ENCODE data around the gene CPNE4. TPM values are rescaled to one million over a fixed set of nuclear protein-coding genes. Genes with fewer than 3 reads are reported as not detected.

CPNE4 gene
- total RNA-seq, 1 donor from 2014 or later: not detected

DNA sequence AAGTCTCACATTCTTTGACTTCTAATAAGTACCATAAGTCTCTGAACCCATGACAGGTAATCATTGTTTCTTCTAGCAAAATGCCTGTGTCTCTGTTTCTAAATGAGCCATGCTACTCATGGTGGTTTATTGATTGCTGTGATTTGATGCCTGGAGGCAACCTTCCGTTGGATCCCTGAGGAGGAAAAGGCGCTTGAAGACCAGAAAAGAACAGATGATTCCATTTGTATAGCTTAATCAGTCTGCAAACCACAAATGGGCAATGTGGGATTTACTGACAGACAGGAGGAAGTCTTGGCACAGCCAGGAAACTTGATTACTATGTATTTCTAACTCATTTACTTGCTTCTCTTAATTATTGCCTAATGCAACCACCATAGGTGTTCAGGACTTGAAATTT lies 428.9 kb downstream of the CPNE4 start:
- H3K36me3 Mint-ChIP-seq (ENCODE audit: low read depth): no peaks in the 10 kb centered on the region
- no peak overlapping the region for H3K27ac Mint-ChIP-seq
- peaks cover 6% of the 10 kb centered on the region for H3K27me3 Mint-ChIP-seq
- H3K4me1 Mint-ChIP-seq: no peaks in the 10 kb centered on the region
- no peaks in the 10 kb centered on the region for H3K9me3 Mint-ChIP-seq
- intact Hi-C loops (cut with micrococcal nuclease): no loop called here
- DNase-seq: no peak
- no peak overlapping the region for H3K4me3 Mint-ChIP-seq

GRCh38 chr3:131602011-131602779 lies 432.6 kb downstream of the CPNE4 start:
- Mint-ChIP-seq H3K4me1 (no peaks in the 10 kb centered on the region), H3K27me3 (peaks cover 10% of the 10 kb centered on the region), H3K36me3 (ENCODE audit: low read depth) (no peaks in the 10 kb centered on the region), H3K4me3 (no peak overlapping the region), H3K9me3 (no peaks in the 10 kb centered on the region), H3K27ac (no peak overlapping the region)
- intact Hi-C loops (cut with micrococcal nuclease): no loop called here
- no peak for DNase-seq

DNA sequence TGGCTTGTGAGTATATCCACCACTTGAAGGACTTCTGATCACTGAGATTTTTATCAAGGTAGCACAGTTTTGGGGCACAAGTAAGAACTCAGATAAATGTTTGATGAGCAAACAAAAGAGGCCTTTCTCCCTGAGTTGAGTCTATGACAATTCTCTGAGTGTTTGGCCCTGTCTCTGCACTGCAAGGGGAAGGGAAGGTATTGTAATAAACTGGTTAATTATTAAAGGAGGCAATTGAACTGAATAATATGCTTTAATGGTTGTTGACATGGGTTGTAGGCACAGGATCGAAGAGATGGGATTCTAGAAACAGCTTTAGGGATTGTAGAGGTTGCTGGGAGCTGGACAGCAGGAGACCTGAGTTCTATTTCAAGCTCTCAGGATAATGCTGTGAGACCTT lies 437.0 kb downstream of the CPNE4 start:
- no peak for DNase-seq
- Mint-ChIP-seq H3K27me3 (peaks cover 7% of the 10 kb centered on the region), H3K9me3 (no peaks in the 10 kb centered on the region), H3K4me3 (no peak overlapping the region), H3K27ac (no peak overlapping the region), H3K36me3 (ENCODE audit: low read depth) (no peaks in the 10 kb centered on the region), H3K4me1 (no peaks in the 10 kb centered on the region)
- intact Hi-C loops (cut with micrococcal nuclease): no loop called here

DNA sequence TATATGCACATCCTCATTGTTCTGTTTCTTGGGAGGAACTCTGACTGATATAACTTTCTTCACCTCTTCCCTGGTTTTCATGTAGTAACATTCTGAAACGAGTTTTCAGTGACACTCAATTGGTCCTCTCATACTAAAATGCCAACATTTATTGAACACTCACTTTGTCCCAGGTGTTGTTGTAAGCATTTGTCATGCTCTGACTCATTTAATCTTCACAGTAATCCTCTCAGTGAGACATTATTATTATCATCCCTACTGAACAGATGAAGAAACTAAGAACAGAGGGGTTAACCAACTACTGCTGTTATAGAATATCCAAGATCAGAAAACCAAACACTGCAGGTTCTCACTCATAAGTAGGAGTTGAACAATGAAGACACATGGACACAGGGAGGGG lies 437.9 kb downstream of the CPNE4 start:
- Mint-ChIP-seq H3K27me3 (peaks cover 7% of the 10 kb centered on the region), H3K27ac (no peak overlapping the region), H3K4me1 (no peaks in the 10 kb centered on the region), H3K36me3 (ENCODE audit: low read depth) (no peaks in the 10 kb centered on the region), H3K4me3 (no peak overlapping the region), H3K9me3 (no peaks in the 10 kb centered on the region)
- DNase-seq: no peak
- intact Hi-C loops (cut with micrococcal nuclease): no loop called here

DNA sequence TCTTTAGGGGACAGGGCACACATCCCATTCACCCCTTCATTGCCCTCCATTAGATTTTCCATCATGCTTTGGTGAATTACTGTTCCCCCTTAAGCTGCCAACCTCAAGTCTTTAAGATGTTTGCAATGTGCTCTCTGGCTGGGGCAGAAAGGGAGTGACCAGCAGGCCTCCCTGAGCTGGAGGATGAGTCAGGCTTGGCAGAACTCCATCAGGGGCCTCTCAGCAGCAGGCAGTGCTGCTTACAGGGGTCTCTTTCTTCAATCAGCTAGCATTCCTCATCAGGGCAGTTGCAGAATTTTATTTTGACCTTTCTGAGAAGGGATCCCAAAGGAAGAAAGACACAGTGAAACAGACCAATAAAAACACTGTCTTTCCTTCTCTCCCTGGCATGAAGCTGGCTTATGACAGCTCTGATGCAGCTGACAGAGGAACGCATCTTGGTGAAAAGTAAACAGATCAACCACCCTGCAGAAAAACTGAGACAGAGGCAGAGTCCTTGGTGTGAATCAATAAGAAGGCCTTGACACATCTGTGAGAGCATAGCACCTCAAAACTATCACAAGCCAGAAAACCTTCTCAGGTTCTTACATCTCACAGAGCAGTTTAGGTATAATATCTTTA lies 443.3 kb downstream of the CPNE4 start:
- H3K9me3 Mint-ChIP-seq: no peaks in the 10 kb centered on the region

DNA sequence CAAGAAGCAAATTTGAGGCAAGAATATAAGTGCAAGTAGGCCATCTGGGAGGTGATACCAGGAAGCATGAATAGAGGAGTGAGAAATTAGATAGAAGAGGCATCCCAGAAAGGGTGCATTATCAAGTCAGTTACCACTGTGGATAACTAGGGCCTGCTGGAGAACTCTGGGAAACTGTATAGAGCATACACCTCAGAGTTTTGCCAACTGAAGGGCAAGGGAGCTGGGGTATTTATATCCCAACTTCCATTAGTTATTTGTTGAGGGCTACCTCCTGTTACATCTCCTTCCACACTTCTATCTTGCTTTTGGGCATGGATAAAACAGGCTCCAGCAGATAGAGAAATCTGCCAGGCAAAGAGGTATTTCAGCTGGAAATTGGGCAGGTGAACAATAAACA lies 448.5 kb downstream of the CPNE4 start:
- H3K4me3 Mint-ChIP-seq: no peak overlapping the region
- intact Hi-C loops (cut with micrococcal nuclease): no loop called here
- H3K9me3 Mint-ChIP-seq: no peaks in the 10 kb centered on the region
- H3K27ac Mint-ChIP-seq: no peak overlapping the region
- DNase-seq: no peak
- H3K27me3 Mint-ChIP-seq: peaks cover 7% of the 10 kb centered on the region
- no peaks in the 10 kb centered on the region for H3K36me3 Mint-ChIP-seq (ENCODE audit: low read depth)
- H3K4me1 Mint-ChIP-seq: no peaks in the 10 kb centered on the region

More for the DNA sequence above, 443.3 kb downstream of the CPNE4 start:
- Mint-ChIP-seq H3K27me3 (peaks cover 9% of the 10 kb centered on the region), H3K4me1 (no peaks in the 10 kb centered on the region), H3K27ac (no peak overlapping the region), H3K4me3 (no peak overlapping the region), H3K36me3 (ENCODE audit: low read depth) (no peaks in the 10 kb centered on the region)
- intact Hi-C loops (cut with micrococcal nuclease): no loop called here
- DNase-seq: no peak

GRCh38 chr3:131582438-131582837 lies 452.4 kb downstream of the CPNE4 start:
- peaks cover 7% of the 10 kb centered on the region for H3K27me3 Mint-ChIP-seq
- intact Hi-C loops (cut with micrococcal nuclease): no loop called here
- H3K27ac Mint-ChIP-seq: no peak overlapping the region

DNA sequence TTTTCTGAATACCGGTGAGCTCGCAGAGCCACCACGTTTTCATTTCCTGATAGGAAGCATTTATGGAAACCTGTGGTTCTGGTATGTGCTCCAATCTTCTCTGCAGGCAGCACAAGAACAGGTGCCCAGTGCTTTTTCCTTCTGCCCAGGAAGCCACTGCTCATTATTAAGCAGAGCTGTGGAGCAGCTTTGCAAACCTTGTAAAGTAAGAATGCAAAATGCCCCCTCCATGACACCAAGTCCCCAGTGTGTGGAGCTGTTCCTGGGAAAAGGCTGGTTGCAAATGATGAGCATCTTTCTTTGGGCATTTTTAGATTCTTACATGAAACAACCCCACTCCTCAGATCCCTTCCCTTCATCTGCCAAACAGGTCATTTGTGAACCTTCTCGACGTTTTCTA lies 466.4 kb downstream of the CPNE4 start:
- intact Hi-C loops (cut with micrococcal nuclease): no loop called here
- no peaks in the 10 kb centered on the region for H3K9me3 Mint-ChIP-seq
- H3K27me3 Mint-ChIP-seq: peaks cover 29% of the 10 kb centered on the region
- H3K4me3 Mint-ChIP-seq: no peak overlapping the region
- H3K4me1 Mint-ChIP-seq: no peaks in the 10 kb centered on the region
- H3K36me3 Mint-ChIP-seq (ENCODE audit: low read depth): no peaks in the 10 kb centered on the region
- H3K27ac Mint-ChIP-seq: no peak overlapping the region
- no peak for DNase-seq

More at GRCh38 chr3:131582438-131582837, 452.4 kb downstream of the CPNE4 start:
- Mint-ChIP-seq H3K36me3 (ENCODE audit: low read depth) (no peaks in the 10 kb centered on the region), H3K4me1 (no peaks in the 10 kb centered on the region), H3K9me3 (no peaks in the 10 kb centered on the region), H3K4me3 (no peak overlapping the region)
- no peak for DNase-seq

DNA sequence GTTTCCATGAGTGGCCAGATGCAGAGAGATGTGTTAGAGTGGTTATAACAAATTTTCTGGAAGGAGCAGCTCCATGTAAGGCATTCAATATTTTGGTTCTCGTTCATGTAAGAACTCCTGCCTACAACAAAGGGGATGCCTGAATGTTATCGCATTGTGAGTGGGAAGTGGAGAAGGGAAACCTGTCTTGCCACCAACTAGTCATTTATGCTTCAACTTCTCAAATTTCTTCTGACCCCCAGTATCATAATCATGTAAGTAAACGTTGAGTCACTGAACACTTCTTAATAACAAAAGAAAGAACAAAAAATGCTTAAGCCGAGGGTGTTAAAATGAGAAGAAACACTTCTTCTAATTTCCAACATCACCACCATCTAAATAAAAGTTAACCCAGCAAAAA lies 470.0 kb downstream of the CPNE4 start:
- Mint-ChIP-seq H3K4me3 (no peak overlapping the region), H3K4me1 (no peaks in the 10 kb centered on the region), H3K9me3 (no peaks in the 10 kb centered on the region), H3K27me3 (peaks cover 32% of the 10 kb centered on the region), H3K27ac (no peak overlapping the region), H3K36me3 (ENCODE audit: low read depth) (no peaks in the 10 kb centered on the region)
- DNase-seq: no peak
- intact Hi-C loops (cut with micrococcal nuclease): no loop called here

GRCh38 chr3:131561511-131561910 lies 473.3 kb downstream of the CPNE4 start:
- Mint-ChIP-seq H3K36me3 (ENCODE audit: low read depth) (no peaks in the 10 kb centered on the region), H3K27me3 (peaks cover 43% of the 10 kb centered on the region), H3K27ac (no peak overlapping the region), H3K9me3 (no peaks in the 10 kb centered on the region), H3K4me3 (no peak overlapping the region), H3K4me1 (no peaks in the 10 kb centered on the region)
- no peak for DNase-seq
- intact Hi-C loops (cut with micrococcal nuclease): no loop called here

- H3K4me1 Mint-ChIP-seq: no peaks in the 10 kb centered on the region
- intact Hi-C loops (cut with micrococcal nuclease): no loop called here
- H3K27me3 Mint-ChIP-seq: peaks cover 43% of the 10 kb centered on the region
- H3K4me3 Mint-ChIP-seq: no peak overlapping the region
- DNase-seq: no peak
- H3K9me3 Mint-ChIP-seq: no peaks in the 10 kb centered on the region
- H3K36me3 Mint-ChIP-seq (ENCODE audit: low read depth): no peaks in the 10 kb centered on the region
- no peak overlapping the region for H3K27ac Mint-ChIP-seq
Measured at GRCh38 chr3:131560795-131561194, 474.0 kb downstream of the CPNE4 start.

GRCh38 chr3:131555456-131555855 lies 479.4 kb downstream of the CPNE4 start:
- Mint-ChIP-seq H3K27me3 (peaks cover 25% of the 10 kb centered on the region), H3K4me3 (no peak overlapping the region), H3K4me1 (peaks cover 11% of the 10 kb centered on the region), H3K9me3 (no peaks in the 10 kb centered on the region), H3K27ac (no peak overlapping the region), H3K36me3 (ENCODE audit: low read depth) (no peaks in the 10 kb centered on the region)
- intact Hi-C loops (cut with micrococcal nuclease): no loop called here
- DNase-seq: no peak

DNA sequence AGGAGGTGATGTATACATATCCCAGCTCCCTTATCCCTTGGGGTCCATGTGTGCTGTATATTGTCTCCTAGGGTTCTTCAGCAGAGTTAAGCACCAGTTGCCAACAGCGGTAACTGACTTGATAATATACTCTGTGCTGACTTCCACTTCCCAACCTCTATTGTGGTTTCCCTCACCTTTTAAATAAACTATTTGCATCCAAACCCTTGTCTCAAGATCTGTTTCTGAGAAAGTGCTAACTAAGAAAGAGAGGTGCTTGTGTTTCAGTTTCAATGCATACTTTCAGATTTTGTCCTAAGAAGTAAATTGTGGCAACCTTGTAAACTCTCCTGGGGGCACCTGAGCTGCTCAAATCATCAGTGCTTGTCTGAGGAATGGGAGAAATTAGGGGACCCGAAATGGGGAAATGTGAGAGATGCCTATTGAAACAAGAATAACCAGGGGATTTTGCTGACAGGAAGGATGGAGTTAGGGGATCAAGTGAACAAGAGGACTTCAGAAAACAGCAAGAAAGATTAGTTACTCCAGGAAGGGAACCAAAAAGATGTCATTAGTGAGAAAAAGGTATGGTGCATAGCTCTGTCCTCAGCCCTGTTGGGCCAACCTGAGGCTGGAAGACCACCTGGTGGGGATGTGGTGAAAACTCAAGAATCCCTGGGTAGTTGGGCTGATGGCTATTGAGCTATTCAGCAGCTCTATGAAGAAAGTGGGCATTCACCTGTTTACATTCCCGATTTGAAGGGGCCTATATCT lies 481.1 kb downstream of the CPNE4 start:
- H3K4me1 Mint-ChIP-seq: peaks cover 11% of the 10 kb centered on the region

DNA sequence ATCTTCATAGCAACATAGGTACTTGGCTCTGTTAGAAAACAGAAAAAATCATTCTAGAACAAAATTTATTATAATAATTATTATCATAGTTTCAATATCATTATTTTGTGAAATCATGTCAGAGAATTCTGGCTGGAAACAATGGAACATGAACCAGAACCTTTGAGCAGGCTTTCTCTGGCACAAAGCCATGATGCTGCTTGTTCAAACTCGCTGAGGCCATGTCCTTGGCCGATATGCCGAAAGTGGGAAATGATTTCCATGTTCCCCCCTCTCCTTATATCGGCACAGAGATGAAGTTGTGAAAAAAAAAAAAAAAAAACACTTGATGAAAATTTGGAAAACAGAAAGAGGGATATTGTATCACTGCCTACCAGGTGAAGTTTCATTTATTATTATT lies 483.1 kb downstream of the CPNE4 start:
- intact Hi-C loops (cut with micrococcal nuclease): no loop called here
- Mint-ChIP-seq H3K36me3 (ENCODE audit: low read depth) (no peaks in the 10 kb centered on the region), H3K4me3 (no peak overlapping the region), H3K27me3 (peaks cover 15% of the 10 kb centered on the region), H3K27ac (no peak overlapping the region), H3K4me1 (peaks cover 11% of the 10 kb centered on the region), H3K9me3 (no peaks in the 10 kb centered on the region)
- no peak for DNase-seq

More for the DNA sequence above, 481.1 kb downstream of the CPNE4 start:
- Mint-ChIP-seq H3K4me3 (no peak overlapping the region), H3K36me3 (ENCODE audit: low read depth) (no peaks in the 10 kb centered on the region), H3K27me3 (peaks cover 20% of the 10 kb centered on the region), H3K27ac (no peak overlapping the region), H3K9me3 (no peaks in the 10 kb centered on the region)
- DNase-seq: no peak
- intact Hi-C loops (cut with micrococcal nuclease): no loop called here
